Spleen (tissue), 11 donors: ENCODE results near the gene NPR2. TPM values are rescaled to one million over a fixed set of nuclear protein-coding genes. Genes with fewer than 3 reads are reported as not detected.

ENCODE experiments used
- DNase-seq: peaks from one replicate; pipeline ENCODE4 v3.0.0-alpha.2; 2020
- H3K27ac ChIP-seq, 8 donors: fragments of 200-600 bp; sonication (generic) in 7 of 8; 1 replicate in 4 of 8; 2 replicates in 4 of 8; pipeline versions ENCODE4 v1.5.0 to v1.8.0; 2016 to 2021; ENCODE audit warnings: inconsistent platforms in 4 of 8, mild to moderate bottlenecking in 4 of 8, moderate library complexity in 1 of 8
- H3K27me3 ChIP-seq, 7 donors: fragments of 200-600 bp; sonication (generic) in 6 of 7; replicated peaks in 1 of 7; 1 replicate in 4 of 7; 2 replicates in 3 of 7; pipeline versions ENCODE4 v1.5.0 to v1.8.0; 2016 to 2021; ENCODE audit warnings: inconsistent platforms in 3 of 7, mild to moderate bottlenecking in 1 of 7
- H3K36me3 ChIP-seq, 6 donors: fragments of 200-600 bp; sonication (generic) in 5 of 6; 1 replicate in 4 of 6; 2 replicates in 2 of 6; pipeline versions ENCODE4 v1.5.0 to v1.8.0; 2016 to 2021; ENCODE audit warnings: inconsistent platforms in 2 of 6
- H3K4me1 ChIP-seq, 6 donors: fragments of 200-600 bp; sonication (generic) in 5 of 6; 1 replicate in 3 of 6; 2 replicates in 3 of 6; pipeline versions ENCODE4 v1.5.0 to v1.8.0; 2016 to 2021; ENCODE audit warnings: inconsistent platforms in 3 of 6
- H3K4me3 ChIP-seq, 8 donors: fragments of 200-600 bp; sonication (generic) in 7 of 8; 1 replicate in 4 of 8; 2 replicates in 4 of 8; pipeline versions ENCODE4 v1.5.0 to v1.8.0; 2016 to 2021; ENCODE audit warnings: inconsistent platforms in 4 of 8, mild to moderate bottlenecking in 4 of 8, moderate library complexity in 2 of 8
- H3K9me3 ChIP-seq, 8 donors: fragments of 200-600 bp; sonication (generic) in 7 of 8; 1 replicate in 4 of 8; 2 replicates in 4 of 8; pipeline versions ENCODE4 v1.5.0 to v1.8.0; 2016 to 2021; ENCODE audit warnings: inconsistent platforms in 4 of 8
- POLR2A ChIP-seq, 3 donors: fragments of 450-650 bp; IDR thresholded peaks; one replicate each; pipeline ENCODE4 v1.5.1; 2017; ENCODE audit warnings: antibody characterized with exemption in 3 of 3, mild to moderate bottlenecking in 1 of 3
- POLR2AphosphoS5 ChIP-seq, 3 donors: sonication (generic); formaldehyde crosslinking; IDR thresholded peaks; one replicate each; pipeline ENCODE4 v1.5.1; 2017; ENCODE audit warnings: antibody characterized with exemption in 3 of 3
- WGBS, 5 donors: extraction: QIAGEN DNeasy Blood & Tissue Kit in 3 of 5; methylation state at CpG; one replicate each; pipeline versions ENCODE4 v1.1.5 to v1.1.7; 2013 to 2018; 5-methylcytosine and 5-hydroxymethylcytosine counted together
- intact Hi-C: fragments of 100-400 bp; cut with DNase I; formaldehyde crosslinking; loops from one replicate; pipeline ENCODE4 v1.15.0; 2023; ENCODE audit warnings: low total_unique reads
- polyA plus RNA-seq, 3 donors: library from polyadenylated mRNA; stranded (reverse); fragments of 200-250 nt; gene quantifications; one replicate each; pipeline ENCODE4 v1.2.1, GENCODE V29; 2013
- total RNA-seq, 7 donors: library from RNA; depleted of rRNA in 3 of 7; stranded (reverse); fragments of >200 nt in 3 of 7; fragmentation: NEBNext Ultra II Directional in 4 of 7; extraction: Animal tissue kit (Norgen Biotek cat#: 25700) in 4 of 7; gene quantifications; one replicate each; pipeline versions ENCODE4 v1.1.0 to v1.2.1, GENCODE V29; 2016 to 2021
- TF ChIP-seq, protein P1 (sequence below), 11 experiments: fragments of 200-600 bp in 7 of 11; fragments of 450-650 bp in 4 of 11; sonication (generic) in 4 of 11; IDR thresholded peaks in 8 of 11; conservative IDR thresholded peaks in 3 of 11; 1 replicate in 7 of 11; 2 replicates in 4 of 11; pipeline versions ENCODE4 v1.4.0 to v1.8.0; 2016 to 2021; ENCODE audit warnings: antibody characterized with exemption in 11 of 11, inconsistent platforms in 4 of 11, mild to moderate bottlenecking in 1 of 11
- donor health status: healthy with polysubstance abuse.
- donor health status: DM: no; HTN: no; CAD: no; lungs with moderate emphysema.
- donor health status: DM: no; HTN: no; CAD: no.
- donor health status: Bipolar disorder and iron deficiency.
- donor health status: healthy.
- donor health status: DM: no; HTN: no; CAD: no.
- donor health status: DM: yes; HTN: yes; CAD: no.

NPR2 gene
- total and polyA plus RNA-seq, 10 donors: 5.8 to 17.1 (median 7.5) TPM

DNA sequence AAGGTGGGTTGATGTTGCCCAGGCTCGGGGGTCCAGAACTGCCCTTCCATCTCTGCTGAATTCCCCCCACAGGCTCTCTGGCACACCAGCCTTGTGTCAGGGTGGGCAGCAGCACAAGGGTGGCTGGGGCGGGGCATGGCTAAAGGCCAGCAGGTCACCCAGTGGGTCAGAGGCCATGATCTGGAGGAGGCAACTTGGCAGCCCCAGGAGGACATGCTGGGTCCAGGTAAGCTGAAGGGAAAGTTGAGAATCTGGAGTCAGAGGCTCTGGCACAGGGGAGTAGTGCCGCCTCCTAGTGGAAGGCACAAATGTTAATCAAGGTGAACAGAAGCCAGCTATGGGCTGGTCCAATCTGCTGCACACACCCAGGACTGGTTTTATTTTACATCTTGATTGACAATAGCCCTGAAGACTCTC, 43.8 kb downstream of the NPR2 start:
- peak overlapping the region in 1 of 8 donors; percentile 30 for H3K27ac ChIP-seq
- H3K36me3 ChIP-seq: no peaks in the 10 kb centered on the region
- intact Hi-C loops: no loop called here
- DNase-seq: no peak
- H3K4me1 ChIP-seq: peaks cover 9 to 59% (median 30%) of the 10 kb centered on the region in 6 donors
- peaks cover 0 to 6% (median 0%) of the 10 kb centered on the region in 7 donors for H3K27me3 ChIP-seq
- no peak overlapping the region for H3K4me3 ChIP-seq
- no peak for TF ChIP-seq POLR2AphosphoS5 (IDR thresholded peaks at IDR 0.05)
- TF ChIP-seq, protein P1, sequence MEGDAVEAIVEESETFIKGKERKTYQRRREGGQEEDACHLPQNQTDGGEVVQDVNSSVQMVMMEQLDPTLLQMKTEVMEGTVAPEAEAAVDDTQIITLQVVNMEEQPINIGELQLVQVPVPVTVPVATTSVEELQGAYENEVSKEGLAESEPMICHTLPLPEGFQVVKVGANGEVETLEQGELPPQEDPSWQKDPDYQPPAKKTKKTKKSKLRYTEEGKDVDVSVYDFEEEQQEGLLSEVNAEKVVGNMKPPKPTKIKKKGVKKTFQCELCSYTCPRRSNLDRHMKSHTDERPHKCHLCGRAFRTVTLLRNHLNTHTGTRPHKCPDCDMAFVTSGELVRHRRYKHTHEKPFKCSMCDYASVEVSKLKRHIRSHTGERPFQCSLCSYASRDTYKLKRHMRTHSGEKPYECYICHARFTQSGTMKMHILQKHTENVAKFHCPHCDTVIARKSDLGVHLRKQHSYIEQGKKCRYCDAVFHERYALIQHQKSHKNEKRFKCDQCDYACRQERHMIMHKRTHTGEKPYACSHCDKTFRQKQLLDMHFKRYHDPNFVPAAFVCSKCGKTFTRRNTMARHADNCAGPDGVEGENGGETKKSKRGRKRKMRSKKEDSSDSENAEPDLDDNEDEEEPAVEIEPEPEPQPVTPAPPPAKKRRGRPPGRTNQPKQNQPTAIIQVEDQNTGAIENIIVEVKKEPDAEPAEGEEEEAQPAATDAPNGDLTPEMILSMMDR (IDR thresholded peaks at IDR 0.05 in 8 of 11, conservative IDR thresholded peaks at IDR 0.05 in 3 of 11): peak in 1 of 11 experiments; percentile 14
- WGBS, 5 donors: 84 to 96% (median 94%) methylated on average over 3 of the region's 3 CpGs
- H3K9me3 ChIP-seq: no peaks in the 10 kb centered on the region

DNA sequence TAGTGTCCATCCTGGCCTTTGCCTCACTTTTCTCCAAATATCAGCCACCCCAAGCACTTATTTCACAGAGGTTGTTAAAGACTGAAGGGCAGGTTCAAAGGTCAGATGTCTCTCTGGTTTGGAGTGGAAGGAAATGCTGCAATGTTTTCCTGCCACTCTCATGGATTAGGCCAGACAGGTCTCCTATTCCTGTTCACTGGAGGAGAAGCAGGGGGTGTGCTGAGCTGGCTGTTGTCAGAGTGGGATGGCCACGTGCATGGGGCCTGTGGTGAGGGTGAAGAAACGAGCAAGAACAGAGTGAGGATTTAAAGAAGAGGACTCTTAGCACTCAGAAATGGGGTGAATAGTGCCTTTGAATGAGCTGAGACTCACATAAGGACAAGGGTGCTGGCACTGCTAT, 44.4 kb downstream of the NPR2 start:
- Histone ChIP-seq H3K9me3 (no peaks in the 10 kb centered on the region), H3K36me3 (no peaks in the 10 kb centered on the region), H3K27me3 (peaks cover 0 to 12% (median 0%) of the 10 kb centered on the region in 7 donors), H3K27ac (no peak overlapping the region), H3K4me1 (peaks cover 9 to 55% (median 28%) of the 10 kb centered on the region in 6 donors), H3K4me3 (no peak overlapping the region)
- intact Hi-C loops: no loop called here
- 45 to 80% (median 64%) methylated on average over 2 of the region's 2 CpGs for WGBS, 5 donors
- DNase-seq: no peak
- TF ChIP-seq POLR2AphosphoS5 (IDR thresholded peaks at IDR 0.05) (no peak), POLR2A (IDR thresholded peaks at IDR 0.05) (no peak)
- TF ChIP-seq, protein P1 (IDR thresholded peaks at IDR 0.05 in 8 of 11, conservative IDR thresholded peaks at IDR 0.05 in 3 of 11): no peak

DNA sequence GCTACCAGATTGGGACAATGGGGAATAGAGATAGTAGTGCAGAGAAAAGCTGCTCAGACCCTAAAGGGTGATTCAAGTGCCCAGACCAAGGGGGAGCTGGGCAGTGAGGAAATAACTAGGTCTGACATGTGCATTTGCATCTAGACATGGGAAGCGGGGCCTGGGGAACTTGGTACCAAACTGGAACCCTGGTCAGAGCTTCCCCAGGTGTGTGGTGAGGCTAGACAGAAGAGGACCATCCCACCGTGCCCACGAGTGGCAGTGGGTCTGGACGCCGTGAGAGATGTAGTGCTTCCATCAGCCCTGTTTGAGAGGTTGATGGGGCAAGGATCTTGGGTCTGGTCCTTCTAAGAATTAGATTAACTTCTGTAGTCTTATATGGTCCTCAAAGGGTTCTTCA, 45.2 kb downstream of the NPR2 start:
- no peak for DNase-seq
- H3K9me3 ChIP-seq: no peaks in the 10 kb centered on the region
- 90 to 97% (median 95%) methylated on average over 5 of the region's 5 CpGs for WGBS, 5 donors
- no peak overlapping the region for H3K27ac ChIP-seq
- no peak overlapping the region for H3K4me3 ChIP-seq
- no peak for TF ChIP-seq POLR2AphosphoS5 (IDR thresholded peaks at IDR 0.05)
- TF ChIP-seq, protein P1 (IDR thresholded peaks at IDR 0.05 in 8 of 11, conservative IDR thresholded peaks at IDR 0.05 in 3 of 11): no peak
- no peak for TF ChIP-seq POLR2A (IDR thresholded peaks at IDR 0.05)
- intact Hi-C loops: no loop called here
- peaks cover 0 to 20% (median 0%) of the 10 kb centered on the region in 7 donors for H3K27me3 ChIP-seq
- no peaks in the 10 kb centered on the region for H3K36me3 ChIP-seq
- H3K4me1 ChIP-seq: peaks cover 9 to 47% (median 26%) of the 10 kb centered on the region in 6 donors

DNA sequence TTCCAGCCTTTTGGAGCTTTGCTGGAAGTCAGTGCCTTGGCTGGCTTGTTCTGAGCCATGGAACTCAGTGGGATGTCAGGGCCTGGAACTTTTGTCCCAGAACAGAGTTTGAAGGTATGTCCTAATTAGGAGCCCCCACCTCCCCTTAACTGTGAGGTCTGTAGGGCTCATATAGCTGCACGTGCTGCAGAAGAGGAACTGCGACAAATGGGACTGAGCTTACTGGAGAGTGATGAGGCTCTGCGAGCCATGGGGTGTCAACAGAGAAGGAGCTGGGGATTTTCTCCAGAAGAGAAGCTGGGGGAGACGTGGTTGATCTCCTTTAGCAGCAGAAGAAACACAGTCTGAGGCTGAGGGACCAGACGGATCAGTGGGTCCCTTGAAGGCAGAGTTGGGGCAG, 48.5 kb downstream of the NPR2 start:
- Histone ChIP-seq H3K9me3 (no peaks in the 10 kb centered on the region), H3K27me3 (peaks cover 0 to 24% (median 0%) of the 10 kb centered on the region in 7 donors), H3K4me3 (no peak overlapping the region), H3K27ac (no peak overlapping the region), H3K4me1 (peaks cover 14 to 52% (median 34%) of the 10 kb centered on the region in 6 donors), H3K36me3 (no peaks in the 10 kb centered on the region)
- intact Hi-C loops: loop anchor here (10.0 kb wide), 1 partner anchor 55 kb away; no protein-coding TSS in a partner anchor
- DNase-seq: peak; percentile 31
- TF ChIP-seq POLR2AphosphoS5 (IDR thresholded peaks at IDR 0.05) (no peak), POLR2A (IDR thresholded peaks at IDR 0.05) (no peak)
- TF ChIP-seq, protein P1 (IDR thresholded peaks at IDR 0.05 in 8 of 11, conservative IDR thresholded peaks at IDR 0.05 in 3 of 11): no peak
- WGBS, 5 donors: 59 to 72% (median 65%) methylated on average over 5 of the region's 5 CpGs
